ENCODE data around the gene PTH2R.

- TF ChIP-seq CTCF (IDR thresholded peaks at IDR 0.05; ENCODE audit: poor library complexity, severe bottlenecking) (no peak), POLR2AphosphoS5 (IDR thresholded peaks at IDR 0.05) (no peak), EZH2 (IDR thresholded peaks at IDR 0.05; ENCODE audit: borderline replicate concordance, insufficient read depth, low read length, poor library complexity, severe bottlenecking) (no peak), RAD21 (conservative IDR thresholded peaks at IDR 0.05) (no peak), SMC3 (conservative IDR thresholded peaks at IDR 0.05; ENCODE audit: poor library complexity) (no peak), TAF1 (IDR thresholded peaks at IDR 0.05; ENCODE audit: low read depth) (no peak), EP300 (conservative IDR thresholded peaks at IDR 0.05; ENCODE audit: poor library complexity, severe bottlenecking) (no peak), MXI1 (conservative IDR thresholded peaks at IDR 0.05; ENCODE audit: poor library complexity, severe bottlenecking) (no peak)
Observed at GRCh38 chr2:208485390-208485789, 78.8 kb downstream of the PTH2R start.

Data from neural cell (in vitro differentiated cells).